HepG2 (cell line): ENCODE results near the gene BBC3. TPM values are rescaled to one million over a fixed set of nuclear protein-coding genes. Genes with fewer than 3 reads are reported as not detected.
A peak's percentile ranks its signal among the peaks of the same experiment; 100 is the strongest.

Experiments used
- ADNP ChIP-seq: sonication (generic); formaldehyde crosslinking; IDR thresholded peaks from 2 replicates; pipeline ENCODE4 v1.4.0; 2020; ENCODE audit warnings: missing genetic modification reagents
- ARID4A ChIP-seq: sonication (generic); formaldehyde crosslinking; IDR thresholded peaks from 2 replicates; pipeline ENCODE4 v1.5.0; 2020; ENCODE audit warnings: mild to moderate bottlenecking, missing genetic modification reagents, borderline replicate concordance
- ATRX ChIP-seq: sonication (generic); formaldehyde crosslinking; IDR thresholded peaks from 2 replicates; pipeline ENCODE4 v1.4.0; 2020; ENCODE audit warnings: missing genetic modification reagents, borderline replicate concordance
- GATAD1 ChIP-seq: IDR thresholded peaks from 2 replicates; pipeline ENCODE4 v1.6.1; 2016; ENCODE audit warnings: missing genetic modification reagents, missing compliant biosample characterization
- MEF2D ChIP-seq: sonication (generic); formaldehyde crosslinking; IDR thresholded peaks from 2 replicates; pipeline ENCODE4 v1.5.1; 2020; ENCODE audit warnings: mild to moderate bottlenecking, missing genetic modification reagents
- PBX3 ChIP-seq: sonication (generic); formaldehyde crosslinking; IDR thresholded peaks from 2 replicates; pipeline ENCODE4 v1.8.1; 2023; ENCODE audit warnings: missing genetic modification reagents, inconsistent platforms, borderline replicate concordance
- PTBP1 ChIP-seq: fragments of 200-400 bp; formaldehyde crosslinking; IDR thresholded peaks from 2 replicates; pipeline ENCODE4 v1.6.1; 2018; ENCODE audit warnings: low read length, low read depth; ENCODE audit not compliant: poor library complexity, severe bottlenecking
- SOX5 ChIP-seq: IDR thresholded peaks from 2 replicates; pipeline ENCODE4 v1.6.1; 2016; ENCODE audit warnings: borderline replicate concordance
- TFAP4 ChIP-seq: sonication (generic); IDR thresholded peaks from 2 replicates; pipeline ENCODE4 v1.6.1; 2016; ENCODE audit warnings: low read depth, borderline replicate concordance
- ZMAT3 ChIP-seq: sonication (generic); formaldehyde crosslinking; conservative IDR thresholded peaks from 2 replicates; pipeline ENCODE4 v1.7.0; 2021; ENCODE audit warnings: missing genetic modification reagents
- ZNF431 ChIP-seq: sonication (generic); formaldehyde crosslinking; IDR thresholded peaks from 2 replicates; pipeline ENCODE4 v1.9.0; 2022; ENCODE audit warnings: missing genetic modification reagents, low read depth, mild to moderate bottlenecking, borderline replicate concordance
- ZNF710 ChIP-seq: sonication (generic); formaldehyde crosslinking; IDR thresholded peaks from 2 replicates; pipeline ENCODE4 v1.5.0; 2020; ENCODE audit warnings: mild to moderate bottlenecking, missing genetic modification reagents, borderline replicate concordance
- polyA plus RNA-seq, 8 experiments: library from polyadenylated mRNA; depleted of rRNA in 3 of 8; stranded (reverse) in 7 of 8; unstranded in 1 of 8; fragments of >200 nt; fragmentation: Illumina TruSeq in 4 of 8; extraction: Trizol in 4 of 8; gene quantifications; 2 replicates each; pipeline versions ENCODE4 v1.2.1 to v1.2.3, GENCODE V29; 2011 to 2016; ENCODE audit warnings: low read depth in 4 of 8, missing spikeins in 1 of 8, mixed read lengths in 1 of 8; ENCODE audit not compliant: insufficient read depth in 1 of 8
- total RNA-seq, 5 experiments: library from RNA; depleted of rRNA; stranded (reverse); fragments of >200 nt; fragmentation: Illumina TruSeq; extraction: Trizol; gene quantifications; 2 replicates each; pipeline ENCODE4 v1.2.3, GENCODE V29; 2016; ENCODE audit warnings: low read depth in 1 of 5

BBC3 gene
- total and polyA plus RNA-seq, 2 of the 13 experiments (the other 11 are each of a cell fraction or from before 2014, with no cell fraction given) = 6.1 to 8.8 TPM

GRCh38 chr19:47243776-47244547 is 13.0 kb upstream of the BBC3 start (continued):
- TF ChIP-seq GATAD1 (CRISPR knock-in tag) = peak; percentile 63
- peak; percentile 87; the same call in 1 of the 2 replicates for TF ChIP-seq ARID4A (CRISPR knock-in tag)
- TF ChIP-seq ZMAT3 (CRISPR knock-in tag) = no peak
- peak; percentile 93 for TF ChIP-seq ZNF710 (CRISPR knock-in tag)
- TF ChIP-seq PBX3 (CRISPR knock-in tag) = 0 out of 2 replicates have a peak, but pooled peaks have one; percentile 22
- peak; percentile 45; the same call in 1 of the 2 replicates for TF ChIP-seq SOX5 (CRISPR knock-in tag)
- peak; percentile 91 for TF ChIP-seq MEF2D (CRISPR knock-in tag)
- no peak for TF ChIP-seq ATRX (CRISPR knock-in tag)
- TF ChIP-seq ADNP (CRISPR knock-in tag) = peak; percentile 100
- TF ChIP-seq TFAP4 = peak; percentile 79; the same call in 1 of the 2 replicates
- peak; percentile 76; the same call in 1 of the 2 replicates for TF ChIP-seq ZNF431
- TF ChIP-seq PTBP1 = peak; percentile 99
